SK-N-MC (cell line): Measurements from ENCODE around the gene RCC2.

Source experiments
- EZH2 ChIP-seq: fragments of 200-600 bp; sonication (generic); IDR thresholded peaks from one replicate; pipeline ENCODE4 v1.6.1; 2017; ENCODE audit warnings: antibody characterized with exemption
- FOXP2 ChIP-seq: optimal IDR thresholded peaks from 2 replicates; pipeline ENCODE3; 2011; ENCODE audit warnings: mild to moderate bottlenecking, moderate library complexity; ENCODE audit not compliant: insufficient read depth; ENCODE audit errors: extremely low read length, control extremely low read depth
- POLR2AphosphoS5 ChIP-seq: IDR thresholded peaks from 2 replicates; pipeline ENCODE4 v1.6.1; 2012; ENCODE audit warnings: mild to moderate bottlenecking, low read depth, low read length, borderline replicate concordance

DNA sequence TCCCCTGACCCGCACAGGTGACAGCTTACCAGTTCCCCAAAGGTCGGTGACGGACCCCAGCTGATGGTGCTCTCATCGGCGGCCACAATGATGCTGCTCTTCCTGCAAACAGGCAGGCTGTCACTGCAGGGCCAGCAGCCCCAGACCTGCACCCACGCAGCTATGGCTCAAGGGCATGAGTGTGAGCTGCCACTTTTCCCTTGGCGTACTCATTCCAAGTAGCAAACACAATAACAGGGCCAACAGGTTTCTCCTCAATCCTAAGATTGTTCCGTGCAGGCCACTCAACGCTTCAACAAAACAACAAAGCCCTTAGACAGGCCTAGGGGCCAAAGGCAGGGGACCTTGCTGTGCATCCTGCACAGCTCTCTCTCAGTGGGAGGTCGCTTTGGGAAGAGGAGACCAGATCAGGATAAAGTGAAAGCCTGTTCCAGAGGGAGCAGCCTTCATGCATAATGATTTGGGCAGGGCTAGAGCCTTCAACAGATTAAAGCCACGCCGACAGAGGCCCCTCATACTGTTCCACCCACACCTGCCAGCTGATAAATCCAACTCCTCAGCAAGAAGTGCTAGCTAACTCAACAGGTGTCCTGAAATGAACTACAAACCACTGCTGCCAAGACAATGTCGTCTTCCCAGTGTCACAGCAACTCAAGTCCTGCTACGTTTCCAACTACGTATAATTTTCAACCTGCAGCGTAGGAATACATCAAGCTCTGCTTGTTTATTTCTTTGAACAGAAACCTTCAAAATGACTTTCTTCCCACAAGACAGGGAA is 27.2 kb downstream of the RCC2 start:
- TF ChIP-seq POLR2AphosphoS5 = no peak
- no peak for TF ChIP-seq EZH2
- no peak for TF ChIP-seq FOXP2
